GM23338 (cell line): ENCODE data around the gene UBE2H. TPM values are rescaled to one million over a fixed set of nuclear protein-coding genes. Genes with fewer than 3 reads are reported as not detected.
"Not testable (repeated sequence)": the region's sequence is repeated elsewhere in the genome, so short reads cannot be mapped to it uniquely, and the experiment has no call there.

Experiments
- ATAC-seq: fragments of 200-7000 bp; cut with Tn5 transposase; 3 replicates; pipeline ENCODE4 v1.9.1; 2020
- DNase-seq: peaks from one replicate; pipeline ENCODE4 v3.0.0-alpha.2; 2015; ENCODE audit warnings: low spot score
- H2AFZ ChIP-seq: fragments of 200-600 bp; sonication (generic); 2 replicates; pipeline ENCODE4 v1.8.0; 2016; ENCODE audit warnings: antibody characterized with exemption, mild to moderate bottlenecking, moderate library complexity
- H3F3A ChIP-seq: fragments of 200-600 bp; sonication (generic); replicated peaks from 2 replicates; pipeline ENCODE4 v1.8.0; 2017; ENCODE audit warnings: antibody characterized with exemption, mixed run types, low read depth
- H3K27ac ChIP-seq: fragments of 200-600 bp; sonication (generic); 2 replicates; pipeline ENCODE4 v1.6.1; 2016; ENCODE audit warnings: low read depth
- H3K27me3 ChIP-seq: fragments of 200-600 bp; sonication (generic); 2 replicates; pipeline ENCODE4 v1.8.0; 2016; ENCODE audit warnings: mild to moderate bottlenecking, mixed run types, moderate library complexity; ENCODE audit not compliant: insufficient read depth
- H3K36me3 ChIP-seq: fragments of 200-600 bp; sonication (generic); 2 replicates; pipeline ENCODE4 v1.8.0; 2016; ENCODE audit warnings: mild to moderate bottlenecking; ENCODE audit not compliant: insufficient read depth
- H3K4me1 ChIP-seq: fragments of 200-600 bp; sonication (generic); 2 replicates; pipeline ENCODE4 v1.8.0; 2016; ENCODE audit warnings: mild to moderate bottlenecking, moderate library complexity; ENCODE audit not compliant: insufficient read depth
- H3K4me2 ChIP-seq: fragments of 200-600 bp; sonication (generic); 2 replicates; pipeline ENCODE4 v1.7.1; 2017; ENCODE audit warnings: mixed run types
- H3K4me3 ChIP-seq: fragments of 200-600 bp; sonication (generic); 2 replicates; pipeline ENCODE4 v1.6.1; 2016; ENCODE audit warnings: mixed run types
- H3K79me2 ChIP-seq: fragments of 200-600 bp; sonication (generic); replicated peaks from 2 replicates; pipeline ENCODE4 v1.8.0; 2017; ENCODE audit warnings: mild to moderate bottlenecking; ENCODE audit not compliant: insufficient read depth
- H3K9me2 ChIP-seq: fragments of 200-600 bp; sonication (generic); 2 replicates; pipeline ENCODE4 v1.8.0; 2017; ENCODE audit not compliant: insufficient read depth
- H4K20me1 ChIP-seq: fragments of 200-600 bp; sonication (generic); replicated peaks from 2 replicates; pipeline ENCODE4 v1.8.0; 2017; ENCODE audit warnings: mild to moderate bottlenecking; ENCODE audit not compliant: insufficient read depth
- H3K27ac Mint-ChIP-seq: 2 replicates; pipeline ENCODE4 v1.8.0; 2020; ENCODE audit warnings: inconsistent platforms, mild to moderate bottlenecking, moderate library complexity, mixed read lengths
- H3K27me3 Mint-ChIP-seq: 3 replicates; pipeline ENCODE4 v1.8.0; 2022; ENCODE audit warnings: low read depth, mild to moderate bottlenecking, moderate library complexity, mixed read lengths, inconsistent platforms; ENCODE audit not compliant: insufficient read depth, poor library complexity
- H3K36me3 Mint-ChIP-seq: 3 replicates; pipeline ENCODE4 v1.8.0; 2021; ENCODE audit warnings: low read depth, mild to moderate bottlenecking, inconsistent platforms, moderate library complexity, mixed read lengths
- H3K4me1 Mint-ChIP-seq: 3 replicates; pipeline ENCODE4 v1.8.0; 2020; ENCODE audit warnings: mild to moderate bottlenecking, inconsistent platforms, mixed read lengths
- H3K4me3 Mint-ChIP-seq: 3 replicates; pipeline ENCODE4 v1.8.0; 2021; ENCODE audit warnings: moderate library complexity, mild to moderate bottlenecking, inconsistent platforms, mixed read lengths
- H3K9me3 Mint-ChIP-seq: 3 replicates; pipeline ENCODE4 v1.8.0; 2020; ENCODE audit warnings: moderate library complexity, mild to moderate bottlenecking, inconsistent platforms, mixed read lengths
- CTCF ChIP-seq, 2 experiments: fragments of 200-600 bp in 1 of 2; sonication (generic) in 1 of 2; conservative IDR thresholded peaks; 2 replicates each; pipeline versions ENCODE4 v1.5.1 to v1.6.1; 2016 to 2017; ENCODE audit warnings: antibody characterized with exemption in 2 of 2, low read depth in 2 of 2, mild to moderate bottlenecking in 2 of 2, moderate library complexity in 1 of 2
- EZH2 ChIP-seq: fragments of 200-600 bp; sonication (generic); IDR thresholded peaks from one replicate; pipeline ENCODE4 v1.8.0; 2017; ENCODE audit warnings: antibody characterized with exemption, mild to moderate bottlenecking, low read depth; ENCODE audit not compliant: unreplicated experiment
- EZH2phosphoT487 ChIP-seq: fragments of 200-600 bp; sonication (generic); IDR thresholded peaks from one replicate; pipeline ENCODE4 v1.8.1; 2018; ENCODE audit warnings: antibody characterized with exemption; ENCODE audit not compliant: unreplicated experiment
- NANOG ChIP-seq: IDR thresholded peaks from 2 replicates; pipeline ENCODE4 v1.6.1; 2016; ENCODE audit warnings: antibody characterized with exemption, borderline replicate concordance
- POLR2AphosphoS5 ChIP-seq: IDR thresholded peaks from 2 replicates; pipeline ENCODE4 v1.6.1; 2016; ENCODE audit warnings: antibody characterized with exemption, low read depth
- STAT1 ChIP-seq: IDR thresholded peaks from one replicate; pipeline ENCODE4 v1.6.1; 2016; ENCODE audit warnings: antibody characterized with exemption; ENCODE audit not compliant: unreplicated experiment
- ZNF114 ChIP-seq: fragments of 250-450 bp; sonication (Bioruptor Pico); IDR thresholded peaks from 2 replicates; pipeline ENCODE4 v1.5.0; 2020; ENCODE audit warnings: mild to moderate bottlenecking, moderate library complexity
- polyA plus RNA-seq: library from polyadenylated mRNA; unstranded; fragments of >200 nt; fragmentation: Nextera tagmentation; extraction: Ambion mirVana; gene quantifications from 2 replicates; pipeline ENCODE4 v1.2.1, GENCODE V29; 2016
- total RNA-seq: library from RNA; depleted of rRNA; stranded (reverse); fragments of >200 nt; shearing (Covaris generic); gene quantifications from 2 replicates; pipeline ENCODE4 v1.2.3, GENCODE V29; 2014
- TF ChIP-seq, protein P1 (sequence below): IDR thresholded peaks from 2 replicates; pipeline ENCODE4 v1.6.1; 2016; ENCODE audit warnings: antibody characterized with exemption

Gene UBE2H
- total and polyA plus RNA-seq, 2 experiments from 2014 or later: 40.8 to 86.5 TPM

DNA sequence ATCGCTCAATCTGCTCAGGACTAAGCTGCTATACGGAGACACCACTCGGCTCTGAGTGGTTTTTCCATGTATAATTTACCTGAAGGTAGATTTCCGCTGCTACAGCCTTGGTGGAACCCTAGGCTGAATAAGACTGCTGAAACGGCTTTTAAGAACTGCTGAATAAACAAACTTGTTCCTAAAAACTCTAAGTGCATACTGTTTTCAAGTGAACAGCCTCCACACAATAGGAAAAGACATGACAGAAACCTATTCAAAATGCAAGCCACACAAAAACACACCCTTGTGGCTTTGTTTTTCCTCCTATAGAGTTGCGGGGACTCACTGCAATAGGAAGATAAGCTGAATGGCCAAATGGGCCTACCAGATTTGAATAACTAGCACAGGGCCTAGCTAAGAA, 117.2 kb downstream of the UBE2H start:
- TF ChIP-seq EZH2phosphoT487: no peak
- TF ChIP-seq, protein P1, sequence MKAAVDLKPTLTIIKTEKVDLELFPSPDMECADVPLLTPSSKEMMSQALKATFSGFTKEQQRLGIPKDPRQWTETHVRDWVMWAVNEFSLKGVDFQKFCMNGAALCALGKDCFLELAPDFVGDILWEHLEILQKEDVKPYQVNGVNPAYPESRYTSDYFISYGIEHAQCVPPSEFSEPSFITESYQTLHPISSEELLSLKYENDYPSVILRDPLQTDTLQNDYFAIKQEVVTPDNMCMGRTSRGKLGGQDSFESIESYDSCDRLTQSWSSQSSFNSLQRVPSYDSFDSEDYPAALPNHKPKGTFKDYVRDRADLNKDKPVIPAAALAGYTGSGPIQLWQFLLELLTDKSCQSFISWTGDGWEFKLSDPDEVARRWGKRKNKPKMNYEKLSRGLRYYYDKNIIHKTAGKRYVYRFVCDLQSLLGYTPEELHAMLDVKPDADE: no peak
- no peak for TF ChIP-seq ZNF114 (CRISPR knock-in tag)
- no peak for TF ChIP-seq STAT1

DNA sequence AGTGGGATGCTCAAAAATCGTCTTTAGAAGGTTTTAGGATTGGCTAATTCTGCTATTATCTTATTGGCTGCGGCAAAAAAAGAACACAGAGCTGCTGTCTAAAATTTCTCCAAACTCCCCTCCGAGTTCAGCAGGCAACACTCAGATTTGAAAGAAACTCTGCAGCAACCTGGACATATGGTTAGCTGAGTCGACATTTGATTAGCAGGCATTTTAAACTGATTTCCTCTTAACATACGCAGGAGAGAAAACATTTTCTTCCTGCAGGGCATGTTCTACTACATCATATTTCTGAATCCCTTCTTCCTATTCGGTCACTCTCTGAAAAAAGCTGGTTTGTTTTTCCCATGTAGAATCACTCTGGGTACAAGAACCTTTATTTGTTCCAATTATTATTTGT, 119.4 kb downstream of the UBE2H start:
- peaks cover 32% of the 10 kb centered on the region for H3K27me3 Mint-ChIP-seq
- not testable (repeated sequence) for H3K4me3 ChIP-seq, DNase-seq, H3K4me2 ChIP-seq, ATAC-seq, H3K27ac Mint-ChIP-seq, H3K27ac ChIP-seq, H2AFZ ChIP-seq, H3F3A ChIP-seq, H3K9me2 ChIP-seq, H4K20me1 ChIP-seq, H3K9me3 Mint-ChIP-seq, H3K27me3 ChIP-seq, H3K36me3 ChIP-seq, H3K4me3 Mint-ChIP-seq, H3K79me2 ChIP-seq
- H3K36me3 Mint-ChIP-seq: peaks cover 34% of the 10 kb centered on the region
- peaks cover 77% of the 10 kb centered on the region for H3K4me1 ChIP-seq
- H3K4me1 Mint-ChIP-seq: peaks cover 91% of the 10 kb centered on the region

More for the DNA sequence above, 117.2 kb downstream of the UBE2H start:
- Mint-ChIP-seq H3K4me1 (peaks cover 80% of the 10 kb centered on the region), H3K27ac (peak overlapping the region; percentile 84; the same call in 1 of the 2 replicates), H3K4me3 (no peak overlapping the region), H3K9me3 (no peaks in the 10 kb centered on the region; the same call in 2 of the 3 replicates), H3K36me3 (peaks cover 44% of the 10 kb centered on the region), H3K27me3 (peaks cover 19% of the 10 kb centered on the region)
- no peaks in the 10 kb centered on the region for H3K27me3 ChIP-seq
- H3K9me2 ChIP-seq: no peaks in the 10 kb centered on the region
- H3K4me3 ChIP-seq: no peak overlapping the region
- H3K4me1 ChIP-seq: peaks cover 70% of the 10 kb centered on the region
- 0 out of 2 replicates have a peak, but pooled peaks cover 3% of the 10 kb centered on the region for H3K36me3 ChIP-seq
- peak overlapping the region; percentile 42 for H3K4me2 ChIP-seq
- peaks cover 7% of the 10 kb centered on the region; the same call in 1 of the 2 replicates for H3F3A ChIP-seq
- H2AFZ ChIP-seq: no peak overlapping the region
- peak overlapping the region; percentile 51 for H3K27ac ChIP-seq
- ATAC-seq (peak; percentile 13), DNase-seq (no peak)
- no peaks in the 10 kb centered on the region for H3K79me2 ChIP-seq
- H4K20me1 ChIP-seq: no peaks in the 10 kb centered on the region

DNA sequence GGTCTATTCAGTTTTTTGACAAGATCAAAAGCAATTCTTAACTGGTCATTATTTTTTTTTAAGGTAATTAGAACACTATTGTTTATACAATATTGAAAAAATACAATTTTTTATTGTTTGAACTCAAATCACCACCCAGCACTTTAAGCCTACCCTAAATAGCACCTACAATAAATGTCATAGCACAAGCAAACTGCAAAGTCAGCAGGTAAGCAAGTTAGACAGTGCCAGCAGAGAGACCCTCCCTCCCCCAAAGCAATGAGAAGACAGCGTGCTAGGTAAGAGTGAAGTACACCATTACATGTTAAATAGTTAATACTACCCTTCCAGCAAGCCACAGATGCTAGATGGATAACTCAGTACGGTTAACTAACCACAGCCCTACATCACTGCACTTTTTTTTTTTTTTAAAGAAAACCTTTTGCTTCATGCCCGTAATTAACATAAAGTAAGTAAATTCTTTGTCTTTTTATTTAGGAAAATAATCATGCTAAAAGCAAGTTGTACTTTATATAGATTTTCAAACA, 120.0 kb downstream of the UBE2H start:
- ATAC-seq (no peak), DNase-seq (no peak)
- TF ChIP-seq EZH2 (no peak), NANOG (no peak), POLR2AphosphoS5 (no peak), CTCF (conservative IDR thresholded peaks at IDR 0.05; ENCODE audit: low read depth in 2 of 2) (no peak)
- TF ChIP-seq, protein P1: no peak
- Histone ChIP-seq H3K27me3 (no peaks in the 10 kb centered on the region), H3K4me1 (peaks cover 71% of the 10 kb centered on the region), H3K4me3 (no peak overlapping the region), H3K79me2 (no peaks in the 10 kb centered on the region), H4K20me1 (no peaks in the 10 kb centered on the region), H3K36me3 (no peaks in the 10 kb centered on the region), H3K27ac (no peak overlapping the region), H2AFZ (no peak overlapping the region), H3F3A (peaks cover 7% of the 10 kb centered on the region; the same call in 1 of the 2 replicates), H3K9me2 (no peaks in the 10 kb centered on the region), H3K4me2 (no peak overlapping the region)
- Mint-ChIP-seq H3K4me1 (peaks cover 85% of the 10 kb centered on the region), H3K36me3 (peaks cover 31% of the 10 kb centered on the region), H3K9me3 (no peaks in the 10 kb centered on the region; the same call in 2 of the 3 replicates), H3K27ac (no peak overlapping the region), H3K4me3 (no peak overlapping the region; the same call in 2 of the 3 replicates), H3K27me3 (peaks cover 32% of the 10 kb centered on the region)
